PC-9 (cell line): ENCODE data around the gene LIN28A. TPM values are rescaled to one million over a fixed set of nuclear protein-coding genes. Genes with fewer than 3 reads are reported as not detected.
"Not testable (repeated sequence)": the region's sequence is repeated elsewhere in the genome, so short reads cannot be mapped to it uniquely, and the experiment has no call there.

ENCODE experiments used
- BruUV-seq: library from RNA; stranded (reverse); fragments of 400-500 nt; replicated peaks from 2 replicates; lab custom pipeline; 2021; lab: Mats Ljungman, UMichigan
- CTCF ChIA-PET: fragments of 300-600 bp; sonication (Branson Sonifier 250); formaldehyde crosslinking; loops from one replicate; lab custom pipeline; 2022; ENCODE audit warnings: antibody characterized with exemption; lab: Charles Lee
- POLR2A ChIA-PET: fragments of 300-600 bp; sonication (Branson Sonifier 250); formaldehyde crosslinking; loops from one replicate; lab custom pipeline; 2022; ENCODE audit warnings: antibody characterized with exemption; ENCODE audit not compliant: unreplicated experiment; lab: Charles Lee
- DNase-seq, 2 experiments: peaks; one replicate each; pipeline versions ENCODE4 v3.0.0 to v3.0.0-alpha.2; 2015 to 2022; ENCODE audit warnings: mixed read lengths in 1 of 2
- H2AFZ ChIP-seq: fragments of 200-600 bp; sonication (generic); 2 replicates; pipeline ENCODE4 v1.8.1; 2017; ENCODE audit warnings: antibody characterized with exemption
- H3F3A ChIP-seq: fragments of 200-600 bp; sonication (generic); 2 replicates; pipeline ENCODE4 v1.8.1; 2017; ENCODE audit warnings: antibody characterized with exemption, mild to moderate bottlenecking, low read depth; ENCODE audit not compliant: insufficient read depth
- H3K27ac ChIP-seq: fragments of 200-600 bp; sonication (generic); 2 replicates; pipeline ENCODE4 v1.6.1; 2016; ENCODE audit warnings: mixed run types
- H3K27me3 ChIP-seq: fragments of 200-600 bp; sonication (generic); 2 replicates; pipeline ENCODE4 v1.6.1; 2016; ENCODE audit warnings: low read depth, mixed run types; ENCODE audit not compliant: insufficient read depth
- H3K36me3 ChIP-seq: fragments of 200-600 bp; sonication (generic); 2 replicates; pipeline ENCODE4 v1.6.1; 2016; ENCODE audit warnings: low read depth, mixed run types
- H3K4me1 ChIP-seq: fragments of 200-600 bp; sonication (generic); replicated peaks from 2 replicates; pipeline ENCODE4 v1.6.1; 2016; ENCODE audit warnings: mixed run types; ENCODE audit not compliant: insufficient read depth
- H3K4me2 ChIP-seq: fragments of 200-600 bp; sonication (generic); 2 replicates; pipeline ENCODE4 v1.6.1; 2017; ENCODE audit warnings: mixed run types
- H3K4me3 ChIP-seq: fragments of 200-600 bp; sonication (generic); 2 replicates; pipeline ENCODE4 v1.6.1; 2016; ENCODE audit warnings: mixed run types
- H3K79me2 ChIP-seq: fragments of 200-600 bp; sonication (generic); 2 replicates; pipeline ENCODE4 v1.6.1; 2017; ENCODE audit warnings: low read depth, mixed run types
- H3K9me2 ChIP-seq: fragments of 200-600 bp; sonication (generic); 2 replicates; pipeline ENCODE4 v1.8.1; 2017; ENCODE audit warnings: mild to moderate bottlenecking; ENCODE audit not compliant: insufficient read depth
- H3K9me3 ChIP-seq: fragments of 200-600 bp; sonication (generic); 2 replicates; pipeline ENCODE4 v1.8.1; 2016; ENCODE audit warnings: low read depth; ENCODE audit not compliant: insufficient read depth
- H4K20me1 ChIP-seq: fragments of 200-600 bp; sonication (generic); 2 replicates; pipeline ENCODE4 v1.8.1; 2017; ENCODE audit not compliant: insufficient read depth
- CTCF ChIP-seq: fragments of 200-600 bp; sonication (generic); conservative IDR thresholded peaks from 2 replicates; pipeline ENCODE4 v1.6.1; 2017; ENCODE audit warnings: mixed run types, antibody characterized with exemption, mild to moderate bottlenecking, moderate library complexity
- EZH2 ChIP-seq: fragments of 200-600 bp; sonication (generic); IDR thresholded peaks from 2 replicates; pipeline ENCODE4 v1.8.0; 2017; ENCODE audit warnings: antibody characterized with exemption, low read depth
- intact Hi-C: fragments of 100-400 bp; cut with micrococcal nuclease; formaldehyde crosslinking; loops from one replicate; pipeline ENCODE4 v1.10.0; 2022; ENCODE audit not compliant: unreplicated experiment
- total RNA-seq: library from RNA; stranded (reverse); gene quantifications from 2 replicates; pipeline ENCODE4 v1.2.3, GENCODE V29; 2021

LIN28A gene
- total RNA-seq, 1 experiment from 2014 or later, result not detected

- Histone ChIP-seq H3K9me2 (no peaks in the 10 kb centered on the region), H3F3A (0 out of 2 replicates have a peak, but pooled peaks cover under 1% of the 10 kb centered on the region), H2AFZ (no peak overlapping the region), H3K27ac (no peak overlapping the region), H4K20me1 (no peaks in the 10 kb centered on the region), H3K4me1 (no peaks in the 10 kb centered on the region), H3K4me2 (no peak overlapping the region), H3K4me3 (no peak overlapping the region), H3K36me3 (no peaks in the 10 kb centered on the region), H3K79me2 (no peaks in the 10 kb centered on the region), H3K27me3 (no peaks in the 10 kb centered on the region), H3K9me3 (no peaks in the 10 kb centered on the region)
- no TSS peak for BruUV-seq
- intact Hi-C loops, result no loop called here
- TF ChIP-seq EZH2 (no peak), CTCF (no peak)
- ChIA-PET POLR2A (no interaction called here), CTCF (no interaction called here)
- no peak for DNase-seq
Measured at GRCh38 chr1:26372039-26372438, 38.6 kb upstream of the LIN28A start.

GRCh38 chr1:26372611-26373010 is 38.0 kb upstream of the LIN28A start, which contains the start of gene ZNF683:
TSS of gene ZNF683 (minus strand) at chr1:26372750. CDS start at chr1:26368571, 4,179 bp downstream.
- H3K4me1 ChIP-seq, BruUV-seq, H3K36me3 ChIP-seq, H2AFZ ChIP-seq, DNase-seq, H3K27ac ChIP-seq, H3K4me2 ChIP-seq, H3K9me3 ChIP-seq, H3F3A ChIP-seq, POLR2A ChIA-PET, H4K20me1 ChIP-seq, intact Hi-C loops, H3K79me2 ChIP-seq, H3K4me3 ChIP-seq, H3K27me3 ChIP-seq, H3K9me2 ChIP-seq: not testable (repeated sequence)
- CTCF ChIA-PET, result interaction anchor here (0.8 kb wide), 1 partner anchor 44 kb away, joined by 7 read pairs; no protein-coding TSS in a partner anchor

GRCh38 chr1:26373281-26373680 is 37.3 kb upstream of the LIN28A start:
- no peak overlapping the region for H3K4me3 ChIP-seq
- no peak overlapping the region for H3K4me2 ChIP-seq
- no peaks in the 10 kb centered on the region for H3K27me3 ChIP-seq
- BruUV-seq, result no TSS peak
- POLR2A ChIA-PET, result no interaction called here
- H2AFZ ChIP-seq, result no peak overlapping the region
- no peaks in the 10 kb centered on the region for H3K79me2 ChIP-seq
- TF ChIP-seq CTCF (no peak), EZH2 (no peak)
- peaks cover 10% of the 10 kb centered on the region for H3K4me1 ChIP-seq
- peaks cover 11% of the 10 kb centered on the region; the same call in 1 of the 2 replicates for H3F3A ChIP-seq
- H3K9me3 ChIP-seq, result no peaks in the 10 kb centered on the region
- no peak overlapping the region for H3K27ac ChIP-seq
- DNase-seq, result no peak
- H3K36me3 ChIP-seq, result no peaks in the 10 kb centered on the region
- intact Hi-C loops, result no loop called here
- H3K9me2 ChIP-seq, result no peaks in the 10 kb centered on the region
- H4K20me1 ChIP-seq, result no peaks in the 10 kb centered on the region
- CTCF ChIA-PET, result interaction anchor here (0.8 kb wide), 1 partner anchor 44 kb away, joined by 7 read pairs; no protein-coding TSS in a partner anchor

- ChIA-PET CTCF (no interaction called here), POLR2A (no interaction called here)
- Histone ChIP-seq H3K27ac (no peak overlapping the region), H3K9me2 (no peaks in the 10 kb centered on the region), H3K36me3 (no peaks in the 10 kb centered on the region), H3K79me2 (no peaks in the 10 kb centered on the region), H3K9me3 (no peaks in the 10 kb centered on the region), H3K27me3 (no peaks in the 10 kb centered on the region), H2AFZ (no peak overlapping the region), H3K4me1 (peaks cover 15% of the 10 kb centered on the region), H3K4me3 (no peak overlapping the region), H3F3A (peaks cover 16% of the 10 kb centered on the region; the same call in 1 of the 2 replicates), H4K20me1 (no peaks in the 10 kb centered on the region), H3K4me2 (no peak overlapping the region)
- intact Hi-C loops, result no loop called here
- DNase-seq, result no peak
- BruUV-seq, result no TSS peak
- no peak for TF ChIP-seq CTCF
- no peak for TF ChIP-seq EZH2
Measured at GRCh38 chr1:26373789-26374188, 36.8 kb upstream of the LIN28A start.

GRCh38 chr1:26374361-26374760 is 36.3 kb upstream of the LIN28A start:
- Histone ChIP-seq H3F3A (peaks cover 18% of the 10 kb centered on the region; the same call in 1 of the 2 replicates), H3K4me1 (peaks cover 17% of the 10 kb centered on the region)
- H3K4me2 ChIP-seq, H3K9me2 ChIP-seq, H2AFZ ChIP-seq, H3K79me2 ChIP-seq, H3K9me3 ChIP-seq, DNase-seq, H3K27ac ChIP-seq, H3K27me3 ChIP-seq, POLR2A ChIA-PET, H4K20me1 ChIP-seq, BruUV-seq, H3K36me3 ChIP-seq, H3K4me3 ChIP-seq, intact Hi-C loops: not testable (repeated sequence)
- CTCF ChIA-PET, result interaction anchor here (0.6 kb wide), 2 partner anchors 16 to 42 kb away, joined by 3 read pairs; no protein-coding TSS in a partner anchor
